Measurements from ENCODE around the gene ACBD5.

DNA sequence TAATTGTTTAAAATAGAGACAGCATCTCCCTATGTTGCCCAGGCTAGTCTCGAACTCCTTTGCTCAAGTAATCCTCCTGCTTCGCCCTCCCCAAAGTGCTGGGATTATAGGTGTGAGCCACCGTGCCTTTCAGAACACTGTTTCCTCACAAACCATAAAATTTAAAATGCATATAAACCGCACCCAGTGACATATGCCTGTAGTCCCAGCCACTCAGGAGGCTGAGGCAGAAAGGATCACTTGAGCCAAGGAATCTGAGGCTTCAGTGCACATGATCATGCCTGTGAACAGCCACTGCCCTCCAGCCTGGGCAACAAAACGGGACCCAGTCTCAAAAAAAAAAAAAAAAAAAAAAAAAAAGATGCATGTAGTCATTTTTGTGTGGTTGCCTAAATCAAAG, 36.8 kb downstream of the ACBD5 start:
- TF ChIP-seq POLR2A (IDR thresholded peaks at IDR 0.05; ENCODE audit: low read depth, low read length) (no peak), POLR2AphosphoS5 (IDR thresholded peaks at IDR 0.05; ENCODE audit: low read depth, low read length) (no peak), TAF1 (IDR thresholded peaks at IDR 0.05; ENCODE audit: low read depth, low read length) (no peak), PAX5 (IDR thresholded peaks at IDR 0.05; ENCODE audit: insufficient read depth, low read length, severe bottlenecking) (no peak), SPI1 (IDR thresholded peaks at IDR 0.05; ENCODE audit: low read depth, low read length) (no peak), POU2F2 (IDR thresholded peaks at IDR 0.05; ENCODE audit: low read depth, low read length) (no peak)

Data from GM12891 (cell line).